Measurements from ENCODE around the gene MYBPC3. TPM values are rescaled to one million over a fixed set of nuclear protein-coding genes. Genes with fewer than 3 reads are reported as not detected.

Gene MYBPC3
- total and polyA plus RNA-seq, 2 donors from 2014 or later: 0.19 to 0.52 TPM

- intact Hi-C loops (cut with DNase I): no loop called here
- no peak for TF ChIP-seq CTCF (IDR thresholded peaks at IDR 0.05; ENCODE audit: borderline replicate concordance, extremely low read depth, insufficient read depth)
- Histone ChIP-seq H3K9me3 (ENCODE audit: control insufficient read depth in 2 of 3, insufficient read depth in 1 of 3, low read length in 3 of 3) (no peaks in the 10 kb centered on the region), H3K27ac (ENCODE audit: low read depth in 2 of 2, low read length in 2 of 2) (no peak overlapping the region), H3K4me3 (ENCODE audit: low read length in 3 of 3) (no peak overlapping the region), H3K9ac (ENCODE audit: low read length in 3 of 3) (no peak overlapping the region), H3K36me3 (ENCODE audit: control insufficient read depth in 2 of 3, insufficient read depth in 3 of 3, low read length in 3 of 3) (peaks cover 0 to 48% (median 23%) of the 10 kb centered on the region in 3 donors), H3K27me3 (ENCODE audit: control insufficient read depth, insufficient read depth, low read length) (no peaks in the 10 kb centered on the region), H3K4me1 (ENCODE audit: control insufficient read depth in 2 of 3, insufficient read depth in 2 of 3, low read depth in 1 of 3, low read length in 3 of 3) (no peaks in the 10 kb centered on the region)
- peak in 1 of 5 donors; percentile 49 for DNase-seq
- no peak for FAIRE-seq
Observed at GRCh38 chr11:47329431-47329986, 23.0 kb downstream of the MYBPC3 start.

GRCh38 chr11:47328449-47329390 is 23.8 kb downstream of the MYBPC3 start:
- FAIRE-seq (no peak), DNase-seq (no peak)
- Histone ChIP-seq H3K27ac (ENCODE audit: low read depth in 2 of 2, low read length in 2 of 2) (no peak overlapping the region), H3K9me3 (ENCODE audit: control insufficient read depth in 2 of 3, insufficient read depth in 1 of 3, low read length in 3 of 3) (no peaks in the 10 kb centered on the region), H3K36me3 (ENCODE audit: control insufficient read depth in 2 of 3, insufficient read depth in 3 of 3, low read length in 3 of 3) (peaks cover 0 to 48% (median 23%) of the 10 kb centered on the region in 3 donors), H3K9ac (ENCODE audit: low read length in 3 of 3) (no peak overlapping the region), H3K27me3 (ENCODE audit: control insufficient read depth, insufficient read depth, low read length) (no peaks in the 10 kb centered on the region), H3K4me1 (ENCODE audit: control insufficient read depth in 2 of 3, insufficient read depth in 2 of 3, low read depth in 1 of 3, low read length in 3 of 3) (no peaks in the 10 kb centered on the region), H3K4me3 (ENCODE audit: low read length in 3 of 3) (no peak overlapping the region)
- intact Hi-C loops (cut with DNase I): no loop called here
- no peak for TF ChIP-seq CTCF (IDR thresholded peaks at IDR 0.05; ENCODE audit: borderline replicate concordance, extremely low read depth, insufficient read depth)

- H3K27ac ChIP-seq (ENCODE audit: low read depth in 2 of 2, low read length in 2 of 2): no peak overlapping the region
- H3K27me3 ChIP-seq (ENCODE audit: control insufficient read depth, insufficient read depth, low read length): no peaks in the 10 kb centered on the region
- peaks cover 0 to 48% (median 23%) of the 10 kb centered on the region in 3 donors for H3K36me3 ChIP-seq (ENCODE audit: control insufficient read depth in 2 of 3, insufficient read depth in 3 of 3, low read length in 3 of 3)
- intact Hi-C loops (cut with DNase I): no loop called here
- H3K9ac ChIP-seq (ENCODE audit: low read length in 3 of 3): no peak overlapping the region
- H3K4me1 ChIP-seq (ENCODE audit: control insufficient read depth in 2 of 3, insufficient read depth in 2 of 3, low read depth in 1 of 3, low read length in 3 of 3): no peaks in the 10 kb centered on the region
- DNase-seq (no peak), FAIRE-seq (no peak)
- no peak overlapping the region for H3K4me3 ChIP-seq (ENCODE audit: low read length in 3 of 3)
- no peaks in the 10 kb centered on the region for H3K9me3 ChIP-seq (ENCODE audit: control insufficient read depth in 2 of 3, insufficient read depth in 1 of 3, low read length in 3 of 3)
- no peak for TF ChIP-seq CTCF (IDR thresholded peaks at IDR 0.05; ENCODE audit: borderline replicate concordance, extremely low read depth, insufficient read depth)
Observed at GRCh38 chr11:47327949-47328348, 24.6 kb downstream of the MYBPC3 start.
